ENCODE measurements around the gene SEPTIN11.

The SEPTIN11 gene

DNA sequence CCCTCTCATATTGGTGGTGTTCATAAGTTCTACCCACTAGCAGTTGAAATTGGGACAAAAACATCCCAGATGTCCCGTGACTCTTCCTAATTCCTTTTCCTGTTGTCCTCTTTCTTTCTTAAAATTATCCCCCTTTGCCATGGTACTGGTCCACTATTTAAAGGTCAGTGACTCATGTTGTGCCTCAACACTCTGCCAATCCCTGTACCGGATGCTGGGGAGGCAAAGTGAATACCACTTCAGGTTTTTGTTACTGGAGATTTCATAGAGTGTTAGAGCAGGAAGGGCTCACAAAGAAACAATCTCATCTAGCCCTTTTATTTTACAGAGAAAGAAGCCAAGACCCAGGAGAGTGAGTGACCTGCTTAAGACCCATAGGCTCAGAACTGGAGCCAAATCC, 24.6 kb downstream of the SEPTIN11 start:
- TF ChIP-seq, protein P1, sequence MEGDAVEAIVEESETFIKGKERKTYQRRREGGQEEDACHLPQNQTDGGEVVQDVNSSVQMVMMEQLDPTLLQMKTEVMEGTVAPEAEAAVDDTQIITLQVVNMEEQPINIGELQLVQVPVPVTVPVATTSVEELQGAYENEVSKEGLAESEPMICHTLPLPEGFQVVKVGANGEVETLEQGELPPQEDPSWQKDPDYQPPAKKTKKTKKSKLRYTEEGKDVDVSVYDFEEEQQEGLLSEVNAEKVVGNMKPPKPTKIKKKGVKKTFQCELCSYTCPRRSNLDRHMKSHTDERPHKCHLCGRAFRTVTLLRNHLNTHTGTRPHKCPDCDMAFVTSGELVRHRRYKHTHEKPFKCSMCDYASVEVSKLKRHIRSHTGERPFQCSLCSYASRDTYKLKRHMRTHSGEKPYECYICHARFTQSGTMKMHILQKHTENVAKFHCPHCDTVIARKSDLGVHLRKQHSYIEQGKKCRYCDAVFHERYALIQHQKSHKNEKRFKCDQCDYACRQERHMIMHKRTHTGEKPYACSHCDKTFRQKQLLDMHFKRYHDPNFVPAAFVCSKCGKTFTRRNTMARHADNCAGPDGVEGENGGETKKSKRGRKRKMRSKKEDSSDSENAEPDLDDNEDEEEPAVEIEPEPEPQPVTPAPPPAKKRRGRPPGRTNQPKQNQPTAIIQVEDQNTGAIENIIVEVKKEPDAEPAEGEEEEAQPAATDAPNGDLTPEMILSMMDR (IDR thresholded peaks at IDR 0.05; ENCODE audit: low read depth, low read length, missing control alignments) = no peak
- DNase-seq (ENCODE audit: low read depth) = no peak
- no peak overlapping the region for H3K4me3 ChIP-seq (ENCODE audit: low read depth, low read length)
- in situ Hi-C loops (cut with HindIII; ENCODE audit: low sequenced_read_pairs) = loop anchor here (25.0 kb wide), 1 partner anchor 437 kb away; no protein-coding TSS in a partner anchor

DNA sequence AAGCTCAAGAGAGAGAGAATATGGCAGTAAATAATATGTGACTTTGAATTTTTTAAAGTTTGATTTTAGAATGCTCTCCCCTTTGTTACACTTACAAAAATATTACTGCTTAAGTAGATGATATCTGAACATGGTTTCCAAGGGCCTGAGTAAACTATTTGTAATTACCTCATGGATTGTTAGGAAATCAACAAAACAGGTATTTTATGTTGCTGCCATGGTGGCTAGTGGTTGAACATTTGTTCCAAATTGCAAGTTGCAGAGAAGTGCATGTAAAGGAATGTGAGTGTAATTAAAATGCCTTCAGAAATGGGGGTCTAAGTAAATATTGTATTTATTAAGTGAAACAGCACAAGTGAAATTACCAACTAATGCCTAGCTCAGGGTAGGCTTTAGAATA, 27.6 kb downstream of the SEPTIN11 start:
- H3K4me3 ChIP-seq (ENCODE audit: low read depth, low read length) = no peak overlapping the region
- TF ChIP-seq, protein P1 (IDR thresholded peaks at IDR 0.05; ENCODE audit: low read depth, low read length, missing control alignments) = no peak
- in situ Hi-C loops (cut with HindIII; ENCODE audit: low sequenced_read_pairs) = no loop called here
- DNase-seq (ENCODE audit: low read depth) = no peak

DNA sequence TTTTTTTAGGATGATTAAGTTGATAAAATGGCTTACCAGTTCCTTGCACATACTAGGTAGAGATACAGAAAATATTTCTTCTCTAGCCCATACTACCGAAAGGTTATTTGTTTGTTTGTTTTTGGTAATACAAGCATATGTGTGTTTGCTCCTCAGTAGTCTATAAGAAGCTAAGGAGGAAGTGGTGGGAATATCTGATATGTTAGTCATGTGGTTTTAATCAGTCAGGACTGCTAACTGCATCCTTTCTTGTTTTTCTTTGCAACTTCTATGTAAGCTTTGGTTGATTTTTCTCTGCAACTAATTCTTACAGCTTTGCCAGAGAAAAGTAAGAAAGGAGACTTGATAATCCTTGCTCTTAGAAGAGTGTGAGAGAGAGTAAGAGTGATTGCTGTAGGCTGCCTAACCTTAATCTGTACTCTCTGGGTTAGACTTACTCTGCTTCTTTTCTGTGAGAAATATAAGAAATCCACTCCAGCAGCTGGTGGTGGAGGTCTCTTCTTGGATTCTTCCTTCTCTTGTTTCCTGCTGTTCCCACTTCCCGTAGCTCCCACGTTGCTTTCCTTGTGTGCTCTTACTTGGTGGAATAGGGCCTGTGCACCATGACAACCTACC, 28.3 kb downstream of the SEPTIN11 start:
- peak; percentile 65 for DNase-seq (ENCODE audit: low read depth)
- no peak overlapping the region for H3K4me3 ChIP-seq (ENCODE audit: low read depth, low read length)
- in situ Hi-C loops (cut with HindIII; ENCODE audit: low sequenced_read_pairs) = no loop called here
- TF ChIP-seq, protein P1 (IDR thresholded peaks at IDR 0.05; ENCODE audit: low read depth, low read length, missing control alignments) = no peak

DNA sequence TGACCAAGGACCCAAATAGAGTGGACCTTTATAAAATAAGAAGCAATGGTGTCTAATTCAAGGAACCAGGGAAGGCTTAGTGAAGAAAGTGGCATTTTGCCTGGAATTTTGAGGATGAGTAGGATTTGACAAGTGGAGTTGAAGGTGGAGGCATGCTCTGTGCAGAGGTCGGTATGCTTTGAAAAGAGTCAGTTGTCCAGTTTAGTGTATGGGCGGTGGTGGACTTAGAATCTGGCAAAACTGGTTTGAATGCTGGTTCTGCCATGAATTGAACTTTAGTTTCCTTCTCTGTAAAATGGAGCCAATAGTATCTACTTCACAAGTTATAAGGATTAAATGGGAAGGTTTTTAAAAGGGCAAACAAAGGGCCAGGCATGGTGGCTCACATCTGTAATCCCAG, 29.7 kb downstream of the SEPTIN11 start:
- DNase-seq (ENCODE audit: low read depth) = no peak
- TF ChIP-seq, protein P1 (IDR thresholded peaks at IDR 0.05; ENCODE audit: low read depth, low read length, missing control alignments) = no peak
- in situ Hi-C loops (cut with HindIII; ENCODE audit: low sequenced_read_pairs) = no loop called here
- H3K4me3 ChIP-seq (ENCODE audit: low read depth, low read length) = no peak overlapping the region

DNA sequence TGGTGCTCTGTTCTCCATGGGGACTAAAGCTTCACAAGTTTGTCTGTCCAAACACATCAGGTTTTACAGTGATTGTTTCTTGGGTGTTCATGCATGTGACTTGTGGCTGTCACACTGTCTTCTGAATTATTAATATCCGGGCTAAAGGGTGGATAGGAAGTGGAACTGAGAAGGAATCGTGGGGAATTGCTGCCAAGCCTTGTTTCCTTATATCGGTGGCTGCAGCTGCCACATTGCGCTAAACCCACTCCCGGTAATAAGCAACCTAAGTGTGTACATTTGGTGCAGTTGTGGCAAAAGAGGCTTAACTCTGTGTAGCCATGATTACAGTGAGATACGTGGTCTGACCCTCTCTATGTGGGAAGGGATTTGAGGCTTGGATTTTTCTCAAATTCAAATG, 30.7 kb downstream of the SEPTIN11 start:
- in situ Hi-C loops (cut with HindIII; ENCODE audit: low sequenced_read_pairs) = no loop called here
- TF ChIP-seq, protein P1 (IDR thresholded peaks at IDR 0.05; ENCODE audit: low read depth, low read length, missing control alignments) = no peak
- no peak for DNase-seq (ENCODE audit: low read depth)
- H3K4me3 ChIP-seq (ENCODE audit: low read depth, low read length) = no peak overlapping the region

DNA sequence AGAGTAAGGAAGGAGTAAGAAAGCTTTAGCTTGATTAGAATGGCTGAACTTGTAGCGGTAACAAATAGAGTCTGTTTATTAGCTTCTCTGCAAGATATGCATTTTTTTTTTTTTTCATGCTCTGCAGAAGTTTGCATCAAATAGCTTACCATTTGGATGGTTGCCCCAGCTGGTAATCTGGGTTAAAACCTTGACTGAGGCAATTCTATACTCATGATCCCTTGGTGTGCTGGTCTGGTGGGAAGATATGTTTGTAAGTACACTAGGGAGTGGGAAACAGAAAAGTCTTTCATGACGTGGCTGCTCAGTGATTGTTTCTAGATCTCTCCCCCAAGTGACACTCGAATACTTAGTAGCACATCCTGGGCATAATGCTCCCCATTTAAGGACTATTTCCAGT, 32.1 kb downstream of the SEPTIN11 start:
- no peak for DNase-seq (ENCODE audit: low read depth)
- TF ChIP-seq, protein P1 (IDR thresholded peaks at IDR 0.05; ENCODE audit: low read depth, low read length, missing control alignments) = no peak
- in situ Hi-C loops (cut with HindIII; ENCODE audit: low sequenced_read_pairs) = no loop called here
- H3K4me3 ChIP-seq (ENCODE audit: low read depth, low read length) = no peak overlapping the region
